GM18951 (cell line): ENCODE data around the gene GEMIN8.

Experiments
- POLR2A ChIP-seq: IDR thresholded peaks from 4 replicates; pipeline ENCODE4 v1.6.1; 2011; ENCODE audit warnings: mild to moderate bottlenecking; ENCODE audit not compliant: insufficient read length, insufficient read depth; ENCODE audit errors: extremely low read depth
- in situ Hi-C: fragments of 300-500 bp; cut with MboI; formaldehyde crosslinking; loops from one replicate; pipeline ENCODE4 v1.12.0; 2022; ENCODE audit warnings: low sequenced_read_pairs, mixed read lengths, inconsistent platforms; ENCODE audit not compliant: unreplicated experiment

The GEMIN8 gene

GRCh38 chrX:14032406-14032805, 2.7 kb upstream of the GEMIN8 start:
- in situ Hi-C loops: loop anchor here (10.0 to 25.0 kb wide), 3 partner anchors 518 to 1205 kb away; no protein-coding TSS in a partner anchor
- TF ChIP-seq POLR2A: no peak

GRCh38 chrX:14030174-14030530, 460 bp upstream of the GEMIN8 start:
- in situ Hi-C loops: loop anchor here (10.0 to 25.0 kb wide), 3 partner anchors 515 to 1207 kb away; no protein-coding TSS in a partner anchor
- no peak for TF ChIP-seq POLR2A

GRCh38 chrX:14029039-14029424, 660 bp downstream of the GEMIN8 start:
- TF ChIP-seq POLR2A: no peak

GRCh38 chrX:14028473-14028872, 1.2 kb downstream of the GEMIN8 start:
- TF ChIP-seq POLR2A: no peak
- in situ Hi-C loops: loop anchor here (10.0 to 25.0 kb wide), 5 partner anchors 134 to 1209 kb away; partner anchors contain the start of gene TCEANC

More at GRCh38 chrX:14029039-14029424, 660 bp downstream of the GEMIN8 start:
- in situ Hi-C loops: loop anchor here (10.0 to 25.0 kb wide), 5 partner anchors 134 to 1208 kb away; partner anchors contain the start of gene TCEANC

- in situ Hi-C loops: loop anchor here (10.0 to 25.0 kb wide), 5 partner anchors 133 to 1210 kb away; partner anchors contain the start of gene TCEANC
- no peak for TF ChIP-seq POLR2A
Measured at GRCh38 chrX:14027511-14028019, 2.1 kb downstream of the GEMIN8 start.

GRCh38 chrX:14027036-14027435, 2.7 kb downstream of the GEMIN8 start:
- no peak for TF ChIP-seq POLR2A
- in situ Hi-C loops: loop anchor here (10.0 to 25.0 kb wide), 5 partner anchors 132 to 1210 kb away; partner anchors contain the start of gene TCEANC

GRCh38 chrX:14026121-14026520, 3.6 kb downstream of the GEMIN8 start:
- in situ Hi-C loops: loop anchor here (10.0 to 25.0 kb wide), 5 partner anchors 131 to 1211 kb away; partner anchors contain the start of gene TCEANC
- TF ChIP-seq POLR2A: no peak

- in situ Hi-C loops: loop anchor here (10.0 to 25.0 kb wide), 4 partner anchors 127 to 1110 kb away; partner anchors contain the start of genes TCEANC and TLR8
- no peak for TF ChIP-seq POLR2A
Measured at GRCh38 chrX:14022019-14022418, 7.7 kb downstream of the GEMIN8 start.

- in situ Hi-C loops: loop anchor here (25.0 kb wide), 1 partner anchor 1105 kb away; the partner anchor contains the start of gene TLR8
Measured at GRCh38 chrX:14017399-14017798, 12.3 kb downstream of the GEMIN8 start.

GRCh38 chrX:14015941-14016340, 13.8 kb downstream of the GEMIN8 start:
- in situ Hi-C loops: loop anchor here (25.0 kb wide), 1 partner anchor 1104 kb away; the partner anchor contains the start of gene TLR8
- no peak for TF ChIP-seq POLR2A

More at GRCh38 chrX:14017399-14017798, 12.3 kb downstream of the GEMIN8 start:
- no peak for TF ChIP-seq POLR2A

GRCh38 chrX:14015294-14015693, 14.4 kb downstream of the GEMIN8 start:
- TF ChIP-seq POLR2A: no peak
- in situ Hi-C loops: loop anchor here (25.0 kb wide), 1 partner anchor 1103 kb away; the partner anchor contains the start of gene TLR8

- TF ChIP-seq POLR2A: no peak
- in situ Hi-C loops: loop anchor here (25.0 kb wide), 1 partner anchor 1102 kb away; the partner anchor contains the start of gene TLR8
Measured at GRCh38 chrX:14014526-14014925, 15.2 kb downstream of the GEMIN8 start.

GRCh38 chrX:14013054-14013453, 16.6 kb downstream of the GEMIN8 start:
- no peak for TF ChIP-seq POLR2A
- in situ Hi-C loops: loop anchor here (25.0 kb wide), 1 partner anchor 1101 kb away; the partner anchor contains the start of gene TLR8

GRCh38 chrX:14010566-14010965, 19.1 kb downstream of the GEMIN8 start:
- no peak for TF ChIP-seq POLR2A
- in situ Hi-C loops: loop anchor here (25.0 kb wide), 1 partner anchor 1098 kb away; the partner anchor contains the start of gene TLR8

GRCh38 chrX:14006540-14006939, 23.2 kb downstream of the GEMIN8 start:
- no peak for TF ChIP-seq POLR2A
- in situ Hi-C loops: loop anchor here (25.0 kb wide), 1 partner anchor 1094 kb away; the partner anchor contains the start of gene TLR8
